Smooth muscle cell (in vitro differentiated cells): Measurements from ENCODE around the gene GIPC1. TPM values are rescaled to one million over a fixed set of nuclear protein-coding genes. Genes with fewer than 3 reads are reported as not detected.

ENCODE experiments used
- DNase-seq: peaks from one replicate; lab custom pipeline; 2025; ENCODE audit not compliant: unreplicated experiment; lab: John Stamatoyannopoulos, UW
- H2AFZ ChIP-seq: fragments of 200-600 bp; sonication (generic); 2 replicates; pipeline ENCODE4 v1.6.0; 2016; ENCODE audit warnings: antibody characterized with exemption, low read depth, mild to moderate bottlenecking
- H3F3A ChIP-seq: fragments of 200-600 bp; sonication (generic); 2 replicates; pipeline ENCODE4 v1.6.0; 2017; ENCODE audit warnings: antibody characterized with exemption, low read depth
- H3K27ac ChIP-seq: fragments of 200-600 bp; sonication (generic); 2 replicates; pipeline ENCODE4 v1.5.1; 2016; ENCODE audit warnings: low read depth, mild to moderate bottlenecking
- H3K27me3 ChIP-seq: fragments of 200-600 bp; sonication (generic); 2 replicates; pipeline ENCODE4 v1.6.1; 2016; ENCODE audit warnings: low read depth, mild to moderate bottlenecking
- H3K36me3 ChIP-seq: fragments of 200-600 bp; sonication (generic); 2 replicates; pipeline ENCODE4 v1.5.1; 2016; ENCODE audit warnings: low read depth
- H3K4me1 ChIP-seq: fragments of 200-600 bp; sonication (generic); 2 replicates; pipeline ENCODE4 v1.5.1; 2016; ENCODE audit warnings: low read depth
- H3K4me2 ChIP-seq: fragments of 200-600 bp; sonication (generic); 2 replicates; pipeline ENCODE4 v1.6.0; 2016; ENCODE audit warnings: mild to moderate bottlenecking
- H3K4me3 ChIP-seq: fragments of 200-600 bp; sonication (generic); 2 replicates; pipeline ENCODE4 v1.5.1; 2016; ENCODE audit warnings: mild to moderate bottlenecking
- H3K79me2 ChIP-seq: fragments of 200-600 bp; sonication (generic); 2 replicates; pipeline ENCODE4 v1.6.0; 2016; ENCODE audit warnings: low read depth, mild to moderate bottlenecking
- H3K9ac ChIP-seq: fragments of 200-600 bp; sonication (generic); 2 replicates; pipeline ENCODE4 v1.6.0; 2016; ENCODE audit warnings: low read depth
- H3K9me3 ChIP-seq: fragments of 200-600 bp; sonication (generic); replicated peaks from 2 replicates; pipeline ENCODE4 v1.5.1; 2016; ENCODE audit warnings: low read depth
- H4K20me1 ChIP-seq: fragments of 200-600 bp; sonication (generic); 2 replicates; pipeline ENCODE4 v1.6.0; 2016; ENCODE audit warnings: low read depth
- CTCF ChIP-seq: fragments of 200-600 bp; sonication (generic); IDR thresholded peaks from 2 replicates; pipeline ENCODE4 v1.5.1; 2017; ENCODE audit warnings: borderline replicate concordance, mild to moderate bottlenecking, antibody characterized with exemption; ENCODE audit not compliant: insufficient read depth, poor library complexity, severe bottlenecking
- WGBS: methylation state at CpG from one replicate; pipeline ENCODE4 v1.1.7; 2016; ENCODE audit warnings: low lambda C conversion rate; 5-methylcytosine and 5-hydroxymethylcytosine counted together
- polyA plus RNA-seq: library from polyadenylated mRNA; unstranded; fragments of >200 nt; fragmentation: Nextera tagmentation; extraction: Ambion mirVana; gene quantifications from 2 replicates; pipeline ENCODE4 v1.2.1, GENCODE V29; 2016
- total RNA-seq: library from RNA; depleted of rRNA; stranded (reverse); fragments of >200 nt; gene quantifications from 2 replicates; pipeline ENCODE4 v1.2.3, GENCODE V29; 2014

GIPC1 gene
- total and polyA plus RNA-seq, 2 experiments from 2014 or later = 73.0 to 142 TPM

- Histone ChIP-seq H3K4me3 (no peak overlapping the region), H3F3A (no peaks in the 10 kb centered on the region), H2AFZ (no peak overlapping the region), H4K20me1 (peaks cover 18% of the 10 kb centered on the region), H3K4me1 (no peaks in the 10 kb centered on the region), H3K4me2 (no peak overlapping the region), H3K27ac (no peak overlapping the region), H3K36me3 (no peaks in the 10 kb centered on the region), H3K27me3 (no peaks in the 10 kb centered on the region), H3K9me3 (no peaks in the 10 kb centered on the region), H3K79me2 (peaks cover 5% of the 10 kb centered on the region), H3K9ac (no peak overlapping the region)
- DNase-seq = no peak
- 96% methylated on average over 15 of the region's 16 CpGs for WGBS
- no peak for TF ChIP-seq CTCF
Measured at GRCh38 chr19:14442891-14443631, 52.9 kb downstream of the GIPC1 start.

- H3K9me3 ChIP-seq = no peaks in the 10 kb centered on the region
- H3K27ac ChIP-seq = no peak overlapping the region
- no peak overlapping the region for H3K9ac ChIP-seq
- no peak for TF ChIP-seq CTCF
- no peak overlapping the region for H2AFZ ChIP-seq
- H3F3A ChIP-seq = no peaks in the 10 kb centered on the region
- 94% methylated on average over 34 of the region's 34 CpGs for WGBS
- H3K4me1 ChIP-seq = no peaks in the 10 kb centered on the region
- H3K79me2 ChIP-seq = peaks cover 16% of the 10 kb centered on the region
- no peaks in the 10 kb centered on the region for H3K27me3 ChIP-seq
- H4K20me1 ChIP-seq = peaks cover 27% of the 10 kb centered on the region
- H3K4me2 ChIP-seq = no peak overlapping the region
- H3K4me3 ChIP-seq = no peak overlapping the region
- DNase-seq = no peak
- no peaks in the 10 kb centered on the region for H3K36me3 ChIP-seq
Measured at GRCh38 chr19:14441041-14441938, 54.6 kb downstream of the GIPC1 start.

GRCh38 chr19:14440049-14440448 lies 55.9 kb downstream of the GIPC1 start:
- H2AFZ ChIP-seq = no peak overlapping the region
- H3K9me3 ChIP-seq = no peaks in the 10 kb centered on the region
- no peak overlapping the region for H3K4me2 ChIP-seq
- WGBS = 77% methylated on average over 9 of the region's 9 CpGs
- H3K36me3 ChIP-seq = no peaks in the 10 kb centered on the region
- peaks cover 31% of the 10 kb centered on the region for H4K20me1 ChIP-seq
- H3K27ac ChIP-seq = no peak overlapping the region
- peaks cover 16% of the 10 kb centered on the region for H3K79me2 ChIP-seq
- no peak for DNase-seq
- H3K4me3 ChIP-seq = no peak overlapping the region
- no peak overlapping the region for H3K9ac ChIP-seq
- H3F3A ChIP-seq = no peaks in the 10 kb centered on the region
- no peak for TF ChIP-seq CTCF
- no peaks in the 10 kb centered on the region for H3K4me1 ChIP-seq
- no peaks in the 10 kb centered on the region for H3K27me3 ChIP-seq
